Stimulated activated naive CD4-positive, alpha-beta T cell treated with Interleukin-2 at 50 U/mL for 16 hours (primary cell): ENCODE measurements around the gene AKAP12.

Experiments
- DNase-seq: peaks from one replicate; lab custom pipeline; 2025; lab: John Stamatoyannopoulos, UW

AKAP12 gene

DNA sequence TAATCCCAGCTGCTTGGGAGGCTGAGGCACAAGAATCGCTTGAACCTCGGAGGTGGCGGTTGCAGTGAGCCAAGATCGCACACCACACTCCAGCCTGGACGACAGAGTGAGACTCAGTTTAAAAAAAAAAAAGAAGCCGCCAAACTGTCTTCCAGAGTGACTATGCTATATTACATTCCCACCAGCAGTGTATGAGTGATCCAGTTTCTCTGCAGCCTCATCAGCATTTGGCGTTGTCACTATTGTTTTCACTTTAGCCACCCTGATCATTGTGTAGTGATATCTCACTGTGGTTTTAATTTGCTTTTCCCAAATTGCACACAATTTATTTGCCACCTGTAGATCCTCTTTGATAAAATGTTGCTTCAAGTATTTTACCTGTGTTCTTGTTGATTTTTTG is 6.0 kb upstream of the AKAP12 start:
- DNase-seq, result no peak

GRCh38 chr6:151236668-151237401 is 2.9 kb upstream of the AKAP12 start:
- DNase-seq, result no peak

DNA sequence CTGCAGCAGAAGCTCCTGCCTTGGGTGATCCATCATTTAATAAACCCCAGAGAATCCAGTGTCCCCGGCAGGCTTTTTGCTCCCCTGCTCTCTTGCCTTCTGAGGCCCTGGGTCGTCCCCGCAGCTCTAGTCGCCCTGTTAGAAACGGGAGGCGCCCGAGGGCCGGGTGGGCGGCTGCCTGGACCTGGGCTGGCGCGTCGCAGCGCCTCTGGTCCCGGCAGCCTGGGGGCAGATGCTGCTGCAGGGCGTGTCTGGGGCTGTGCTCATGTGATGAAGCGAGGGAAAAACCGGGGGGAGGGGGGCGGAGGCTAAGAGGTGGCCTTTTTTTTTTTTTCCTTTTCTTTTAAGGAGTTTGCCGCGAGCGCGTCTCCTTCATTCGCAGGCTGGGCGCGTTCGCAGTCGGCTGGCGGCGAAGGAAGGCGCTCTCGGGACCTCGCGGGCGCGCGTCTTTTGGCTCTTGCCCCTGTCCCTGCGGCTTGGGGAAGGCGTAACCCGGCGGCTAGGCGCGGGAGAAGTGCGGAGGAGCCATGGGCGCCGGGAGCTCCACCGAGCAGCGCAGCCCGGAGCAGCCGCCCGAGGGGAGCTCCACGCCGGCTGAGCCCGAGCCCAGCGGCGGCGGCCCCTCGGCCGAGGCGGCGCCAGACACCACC is 394 bp downstream of the AKAP12 start:
- DNase-seq, result no peak

- no peak for DNase-seq
These were observed 1.2 kb downstream of the AKAP12 start for GRCh38 chr6:151240791-151241642.

- DNase-seq, result no peak
These were observed 2.1 kb downstream of the AKAP12 start for GRCh38 chr6:151241853-151242252.

DNA sequence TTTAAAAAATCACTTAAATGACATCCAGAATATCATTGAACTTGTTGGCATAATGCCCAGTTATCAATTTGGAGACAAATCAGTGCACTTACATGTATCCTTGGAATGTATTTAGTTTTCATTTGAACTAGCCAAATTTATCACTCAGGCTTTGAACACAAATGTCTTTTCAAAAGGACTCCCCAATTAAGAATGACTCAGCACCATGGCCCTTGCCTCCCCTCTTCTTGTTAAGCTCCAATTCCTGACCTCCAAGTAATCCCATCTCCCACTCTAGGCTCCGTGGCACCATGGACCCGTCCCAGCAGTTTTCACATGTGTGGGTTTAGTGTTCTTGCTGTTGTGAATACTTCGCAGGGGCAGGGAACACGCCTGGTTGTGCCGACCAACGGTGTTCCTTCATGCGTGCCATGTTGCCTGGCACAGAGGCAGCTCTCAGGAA is 2.7 kb downstream of the AKAP12 start:
- no peak for DNase-seq

DNA sequence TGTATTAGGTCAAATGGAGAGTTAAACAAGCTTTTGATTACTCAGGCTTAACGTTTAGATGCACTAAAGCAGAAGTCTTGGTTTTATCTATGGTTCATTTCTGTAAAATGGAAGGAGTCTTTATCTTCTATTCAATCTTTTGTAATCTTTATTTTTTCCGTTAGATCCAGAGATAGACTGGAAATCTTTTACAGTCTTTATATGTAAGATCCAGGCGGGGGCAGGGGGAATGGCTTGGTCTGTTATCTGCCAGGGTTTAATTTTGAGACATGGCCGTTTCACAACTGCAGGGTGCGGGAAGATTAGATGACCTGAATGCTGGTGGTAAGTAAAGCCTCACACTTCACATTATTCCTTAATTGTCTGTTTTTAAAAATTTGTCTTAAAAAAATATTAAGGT is 3.7 kb downstream of the AKAP12 start:
- no peak for DNase-seq

DNA sequence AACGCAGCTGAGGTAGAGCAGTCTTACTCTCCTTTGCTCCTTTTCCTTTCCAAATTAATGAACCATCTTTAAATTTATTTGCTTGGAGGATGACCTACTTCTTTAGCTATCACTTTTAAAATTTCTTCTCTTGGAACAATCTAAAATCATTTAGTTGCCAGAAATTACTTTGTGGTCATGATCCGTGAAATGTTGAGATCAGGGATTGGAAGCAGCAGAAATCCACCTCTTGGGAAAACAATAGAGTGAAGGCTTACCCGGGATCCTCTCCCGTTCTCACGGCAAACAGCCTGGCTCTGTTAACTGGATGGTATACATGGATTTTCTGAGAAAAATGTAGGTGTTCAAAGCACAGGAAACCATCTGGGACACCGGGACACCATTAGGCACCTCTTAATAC is 7.7 kb downstream of the AKAP12 start:
- DNase-seq, result no peak

DNA sequence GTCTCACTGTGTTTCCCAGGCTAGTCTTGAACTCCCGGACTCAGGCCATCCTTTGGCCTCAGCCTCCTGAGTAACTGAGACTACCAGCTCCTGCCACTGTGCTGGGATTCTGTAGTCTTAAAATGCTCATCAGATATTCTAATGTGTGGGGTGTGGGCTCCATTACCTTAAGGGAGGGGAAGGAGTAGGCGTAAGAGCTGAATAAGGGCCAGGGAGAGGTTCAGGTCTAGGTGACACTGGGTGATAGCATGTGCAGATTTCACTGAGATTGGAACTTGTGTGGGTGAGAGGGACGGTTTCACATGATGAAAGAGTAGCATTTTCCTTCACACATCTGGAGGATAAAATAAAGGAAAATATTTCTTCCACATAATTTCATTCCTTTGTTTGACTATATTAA is 8.5 kb downstream of the AKAP12 start:
- no peak for DNase-seq

GRCh38 chr6:151252634-151253033 is 12.9 kb downstream of the AKAP12 start:
- no peak for DNase-seq

DNA sequence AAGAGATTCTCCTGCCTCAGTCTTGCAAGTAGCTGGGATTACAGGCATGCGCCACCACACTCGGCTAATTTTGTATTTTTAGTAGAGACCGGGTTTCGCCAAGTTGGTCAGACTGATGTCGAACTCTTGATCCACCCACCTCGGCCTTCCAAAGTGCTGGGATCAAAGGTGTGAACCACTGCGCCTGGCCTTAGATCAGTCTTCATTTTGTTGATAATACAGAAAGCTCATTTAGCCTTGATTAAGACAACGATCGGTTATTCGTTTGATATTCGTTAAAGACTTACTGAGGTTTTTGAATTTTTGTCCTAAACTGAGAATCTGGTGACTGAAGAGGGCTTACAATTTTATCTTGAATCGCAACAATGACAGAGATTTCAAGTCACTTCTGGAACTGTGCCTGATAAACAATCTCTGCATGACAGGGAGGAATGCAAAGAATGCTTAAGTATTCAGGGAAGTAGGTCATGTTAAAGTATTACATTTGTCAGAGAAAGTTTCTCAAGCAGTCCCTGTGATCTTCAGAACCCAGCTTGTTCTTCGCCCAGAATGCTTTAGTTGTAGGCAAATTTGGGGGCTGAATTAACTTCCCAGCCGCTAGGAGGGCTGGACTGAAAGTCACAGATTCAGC is 14.8 kb downstream of the AKAP12 start:
- no peak for DNase-seq

DNA sequence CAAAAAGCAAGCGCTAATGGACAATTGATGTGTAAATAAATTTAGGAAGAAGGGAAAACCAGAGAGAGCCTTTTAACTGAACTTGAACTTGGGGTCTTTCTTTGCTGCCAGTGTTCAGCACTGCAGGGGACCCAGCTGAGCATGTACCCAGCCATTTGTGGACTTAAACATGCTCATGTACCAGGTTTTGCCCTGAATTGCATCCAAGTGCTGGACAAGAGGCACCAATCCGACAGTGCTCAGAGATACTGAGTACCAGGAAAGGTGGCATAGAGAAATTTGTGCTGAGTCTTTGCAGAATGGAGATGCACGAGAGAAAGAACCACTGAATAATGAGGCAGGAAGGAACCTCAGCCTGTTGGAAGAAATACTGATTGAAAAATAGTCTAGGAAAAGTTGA is 16.0 kb downstream of the AKAP12 start:
- DNase-seq, result no peak

DNA sequence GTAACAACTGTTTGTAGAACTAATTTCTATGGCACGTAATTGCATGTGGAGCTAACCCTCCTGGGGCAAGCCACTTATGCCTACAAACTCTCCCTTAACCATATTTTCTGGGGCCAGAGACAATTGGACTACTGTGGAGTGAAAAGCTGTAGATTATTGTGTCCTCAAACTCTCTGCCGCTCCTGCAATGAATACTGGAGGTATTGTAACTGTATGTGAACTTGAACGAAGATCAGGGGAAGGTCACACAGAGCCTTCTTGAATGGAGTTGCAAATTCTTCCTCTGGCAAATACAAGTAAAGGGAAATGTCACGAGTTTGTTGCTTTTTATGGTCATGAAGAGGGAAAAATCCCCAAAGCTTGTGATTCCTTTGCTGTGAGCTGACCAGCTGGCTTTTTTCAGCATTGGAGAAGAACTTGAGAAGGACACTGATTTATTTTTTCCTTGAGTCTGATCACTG is 18.2 kb downstream of the AKAP12 start:
- no peak for DNase-seq

DNA sequence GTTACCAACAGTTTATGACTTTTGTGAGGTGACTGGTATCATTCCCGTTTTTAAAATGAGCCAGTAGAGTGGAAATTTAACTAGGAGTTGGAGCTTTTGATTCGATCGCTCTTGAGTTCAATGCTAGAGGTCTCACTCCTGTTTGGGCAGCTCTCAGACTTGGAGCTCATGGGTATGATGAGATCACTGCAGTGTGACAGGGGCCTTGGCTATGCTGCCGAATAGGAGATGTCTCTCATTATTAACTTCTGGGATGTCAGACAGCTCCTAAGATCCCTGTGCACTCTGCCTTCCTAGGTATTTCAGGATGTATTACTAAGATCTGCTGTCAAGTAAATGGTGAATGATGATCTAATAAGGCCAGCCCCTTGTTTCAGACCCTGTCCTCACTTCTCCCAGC is 20.4 kb downstream of the AKAP12 start:
- DNase-seq, result no peak

GRCh38 chr6:151263035-151263434 is 23.3 kb downstream of the AKAP12 start:
- DNase-seq, result no peak

DNA sequence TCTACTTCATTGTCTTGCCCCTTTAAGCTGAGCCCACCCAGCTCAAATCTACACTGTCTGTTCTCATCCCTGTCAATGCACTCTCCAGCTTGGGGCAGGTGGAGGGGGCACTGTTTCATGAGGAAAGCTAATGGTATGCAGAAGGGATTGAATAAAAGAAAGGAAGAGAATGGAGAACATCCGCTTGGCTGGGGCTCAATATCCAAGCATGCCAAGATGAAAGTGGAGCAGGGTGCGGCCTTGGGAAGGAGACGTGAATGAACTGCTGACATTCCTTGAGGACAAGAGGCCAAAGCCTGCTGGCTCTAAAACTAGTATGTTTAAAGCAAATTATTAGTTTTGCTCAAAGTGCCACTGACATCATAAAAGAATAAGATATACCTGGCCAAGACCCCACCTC is 24.2 kb downstream of the AKAP12 start:
- no peak for DNase-seq

GRCh38 chr6:151265282-151265681 is 25.5 kb downstream of the AKAP12 start:
- no peak for DNase-seq

- no peak for DNase-seq
These were observed 29.7 kb downstream of the AKAP12 start for GRCh38 chr6:151269321-151269995.

DNA sequence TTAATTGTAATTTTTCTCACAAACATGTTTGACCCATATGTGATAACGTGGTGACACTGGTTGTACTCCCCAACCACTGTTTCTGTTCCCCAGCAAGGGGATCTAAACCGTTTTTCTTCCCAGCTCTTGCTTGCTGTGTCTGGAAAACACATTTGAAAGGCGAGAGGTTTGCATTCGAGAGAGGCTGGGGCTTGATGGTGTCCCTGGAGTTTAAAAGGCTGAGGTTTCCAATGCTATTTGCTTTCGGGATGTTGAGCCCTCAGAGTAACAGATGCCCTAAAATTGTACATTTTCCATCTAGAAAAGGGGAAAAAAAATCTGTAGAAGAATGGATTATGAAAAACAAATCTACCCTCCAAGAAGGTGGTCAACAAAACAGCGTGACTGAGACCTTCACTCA is 35.4 kb downstream of the AKAP12 start:
- DNase-seq, result no peak

- DNase-seq, result no peak
These were observed 35.8 kb downstream of the AKAP12 start for GRCh38 chr6:151275566-151275965.

DNA sequence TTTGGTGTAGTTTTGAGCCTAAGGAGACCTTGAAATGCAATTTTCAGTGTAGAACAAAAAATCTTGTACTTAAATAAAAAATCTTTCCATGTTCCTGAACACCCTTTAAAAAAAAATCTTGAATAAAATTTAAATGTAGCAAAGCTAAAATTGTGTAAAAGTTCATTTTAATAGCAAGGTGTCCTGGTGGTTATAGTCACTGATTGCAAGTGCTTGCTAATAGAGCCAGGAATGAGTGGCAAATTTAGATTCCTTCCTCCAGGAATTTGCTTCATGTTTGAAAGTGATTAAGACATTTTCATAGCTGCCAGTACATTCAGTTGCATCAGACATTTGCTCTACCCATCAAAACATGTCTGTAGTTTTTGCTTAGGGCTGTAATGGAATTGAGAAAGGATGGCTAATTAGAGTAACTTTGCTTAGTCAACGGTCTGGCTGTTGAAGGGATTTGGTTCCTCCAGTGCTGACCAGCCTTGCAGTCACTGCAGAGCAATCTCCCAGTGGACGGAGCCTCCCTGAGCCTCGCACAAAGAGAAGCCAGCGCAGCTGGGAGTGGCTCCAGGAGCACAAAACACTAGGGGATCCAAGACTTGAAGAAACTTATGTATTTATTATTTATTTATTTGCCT is 36.5 kb downstream of the AKAP12 start:
- DNase-seq, result no peak
